GM12875 (cell line): Measurements from ENCODE around the gene CD28.

Source experiments
- H3K4me3 ChIP-seq: one replicate; pipeline ENCODE4 v1.5.1; 2011; ENCODE audit warnings: low read depth, low read length, control low read depth
- CTCF ChIP-seq: IDR thresholded peaks from 2 replicates; pipeline ENCODE4 v1.5.1; 2011; ENCODE audit warnings: low read depth, mild to moderate bottlenecking, control low read depth, inconsistent platforms, low read length, moderate library complexity, borderline replicate concordance; ENCODE audit not compliant: insufficient read depth

CD28 gene

DNA sequence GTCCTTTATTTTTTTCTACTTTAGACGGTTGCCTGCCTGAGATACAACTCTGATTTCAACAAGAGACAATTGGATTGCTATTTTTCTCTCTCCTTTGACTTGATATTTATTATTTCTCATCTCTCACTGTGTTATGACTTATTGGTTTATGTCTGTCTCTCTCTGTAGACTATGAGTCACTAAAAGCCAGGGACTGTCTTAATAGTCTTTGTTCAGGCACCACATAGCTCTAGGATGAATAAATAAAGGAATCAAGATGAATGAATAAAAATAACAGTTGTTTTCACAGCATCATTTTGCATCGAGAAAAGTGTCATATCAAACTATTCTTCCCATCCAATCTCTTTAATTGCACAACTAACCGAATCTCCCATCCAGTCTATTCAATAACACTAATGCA, 31.4 kb upstream of the CD28 start:
- TF ChIP-seq CTCF, result no peak
- no peak overlapping the region for H3K4me3 ChIP-seq

DNA sequence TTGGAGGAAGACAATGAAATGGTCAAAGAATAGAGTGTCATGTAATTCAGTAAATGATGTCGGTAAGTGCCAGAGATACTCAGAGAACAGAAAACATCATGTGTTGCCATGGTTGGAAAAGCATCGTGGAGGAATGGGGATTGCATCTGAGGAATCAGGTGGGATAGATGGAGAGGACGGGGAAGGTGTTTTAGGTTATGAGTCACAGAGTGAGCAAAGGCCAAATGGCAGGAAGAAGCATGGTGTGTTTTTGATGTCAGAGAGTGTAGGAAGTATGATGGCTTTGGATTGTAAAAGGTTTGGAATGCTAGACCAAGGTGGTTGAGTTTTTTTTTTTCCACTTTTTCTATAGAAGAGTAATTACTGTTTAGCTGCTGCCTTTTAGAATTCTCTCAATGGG, 27.5 kb upstream of the CD28 start:
- H3K4me3 ChIP-seq, result no peak overlapping the region
- no peak for TF ChIP-seq CTCF

- TF ChIP-seq CTCF, result no peak
- no peak overlapping the region for H3K4me3 ChIP-seq
Measured at GRCh38 chr2:203679401-203679800, 27.0 kb upstream of the CD28 start.

DNA sequence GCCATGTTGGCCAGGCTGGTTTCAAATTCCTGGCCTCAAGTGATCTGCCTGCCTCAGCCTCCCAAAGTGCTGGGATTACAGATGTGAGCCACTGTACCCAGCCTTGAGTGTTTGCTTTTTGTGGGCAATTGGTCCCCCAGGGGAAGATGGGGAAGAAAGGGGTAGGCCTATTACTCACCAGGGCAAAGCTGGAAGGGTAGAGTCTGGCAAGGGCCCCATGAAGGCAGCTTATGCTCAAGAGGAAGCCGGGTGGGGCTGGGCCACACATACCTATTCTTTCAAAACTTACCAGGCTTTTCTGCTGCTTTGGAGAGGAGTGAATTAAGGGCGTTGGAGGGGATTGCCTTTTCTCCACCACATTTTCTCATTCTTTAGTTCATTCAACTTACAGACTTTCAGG, 24.5 kb upstream of the CD28 start:
- no peak for TF ChIP-seq CTCF
- no peak overlapping the region for H3K4me3 ChIP-seq

GRCh38 chr2:203682688-203683130, 23.7 kb upstream of the CD28 start:
- TF ChIP-seq CTCF, result no peak
- no peak overlapping the region for H3K4me3 ChIP-seq

- TF ChIP-seq CTCF, result no peak
Measured at GRCh38 chr2:203683421-203683820, 23.0 kb upstream of the CD28 start.

DNA sequence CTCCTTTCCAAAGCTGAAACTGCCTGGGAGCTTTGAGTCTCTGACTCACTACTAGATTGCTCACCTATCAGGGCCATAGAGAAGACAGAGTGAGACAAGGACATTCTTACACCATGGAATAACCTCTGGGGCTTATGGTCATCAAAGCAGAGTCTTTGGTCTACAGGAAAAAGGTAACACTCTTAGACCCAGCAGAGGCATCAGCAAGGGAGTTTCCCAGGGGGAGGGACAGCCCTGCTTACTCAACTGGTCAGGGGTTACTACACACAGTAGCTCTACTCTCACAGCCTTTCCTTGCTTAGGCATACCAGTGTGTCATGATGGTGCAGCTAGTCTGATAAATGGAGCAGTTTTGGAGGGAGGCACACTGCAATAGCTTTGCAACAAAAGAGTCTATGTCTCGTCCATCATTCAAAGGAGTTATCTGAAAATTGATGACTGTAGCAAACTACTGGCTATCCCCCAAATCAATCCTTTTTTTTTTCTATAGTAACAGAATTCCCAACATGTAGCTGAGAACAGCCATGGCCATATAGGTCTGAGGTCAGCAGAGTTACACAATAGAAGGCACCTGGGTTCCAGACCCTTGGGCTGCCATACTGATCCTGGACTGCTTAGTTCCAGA, 22.4 kb upstream of the CD28 start:
- H3K4me3 ChIP-seq, result no peak overlapping the region
- no peak for TF ChIP-seq CTCF

More at GRCh38 chr2:203683421-203683820, 23.0 kb upstream of the CD28 start:
- H3K4me3 ChIP-seq, result no peak overlapping the region
